CD4-positive, alpha-beta T cell treated with Interleukin-12 subunit alpha and Interleukin-12 subunit beta, for 1 hour (primary cell): Measurements from ENCODE around the gene CKMT2.

Source experiments
- DNase-seq: peaks from one replicate; pipeline ENCODE4 v3.0.0-alpha.2; 2020

CKMT2 gene

DNA sequence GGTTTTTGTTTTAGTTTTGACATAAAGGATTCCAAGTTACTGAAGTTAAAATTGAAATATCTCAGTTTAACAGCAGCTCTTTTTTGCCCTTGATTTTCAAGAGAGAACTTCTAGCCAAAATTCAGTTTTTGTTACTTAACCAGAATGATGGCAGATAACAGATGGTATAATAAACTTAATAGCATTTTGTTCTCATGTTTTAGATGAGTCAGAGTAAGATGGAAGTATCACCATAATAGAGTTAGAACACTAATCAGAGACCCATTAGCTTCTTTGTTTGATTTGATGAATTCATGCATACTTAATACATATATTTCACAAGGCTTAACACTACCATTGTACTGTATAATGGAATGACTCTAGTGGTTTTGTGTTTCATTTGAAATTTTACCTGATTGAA lies 80.2 kb downstream of the CKMT2 start:
- no peak for DNase-seq

GRCh38 chr5:81313686-81314085 lies 80.6 kb downstream of the CKMT2 start:
- no peak for DNase-seq

DNA sequence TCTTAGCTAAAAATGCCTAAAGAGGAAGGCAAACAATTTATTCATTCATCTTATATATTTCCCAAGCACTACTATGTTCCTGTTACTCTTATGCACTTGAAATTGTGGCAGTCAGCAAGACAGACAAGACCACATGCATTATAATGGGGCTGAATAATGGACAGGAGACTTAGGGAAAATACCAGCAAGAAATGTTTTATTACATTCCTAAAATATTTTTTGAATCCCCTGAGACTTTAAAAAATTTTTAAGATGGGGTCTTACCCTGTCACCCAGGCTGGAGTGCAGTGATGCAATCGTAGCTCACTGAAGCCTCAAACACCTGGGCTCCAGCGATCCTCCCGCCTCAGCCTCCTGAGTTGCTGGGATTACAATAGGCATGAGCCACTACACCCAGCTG lies 81.5 kb downstream of the CKMT2 start:
- no peak for DNase-seq

DNA sequence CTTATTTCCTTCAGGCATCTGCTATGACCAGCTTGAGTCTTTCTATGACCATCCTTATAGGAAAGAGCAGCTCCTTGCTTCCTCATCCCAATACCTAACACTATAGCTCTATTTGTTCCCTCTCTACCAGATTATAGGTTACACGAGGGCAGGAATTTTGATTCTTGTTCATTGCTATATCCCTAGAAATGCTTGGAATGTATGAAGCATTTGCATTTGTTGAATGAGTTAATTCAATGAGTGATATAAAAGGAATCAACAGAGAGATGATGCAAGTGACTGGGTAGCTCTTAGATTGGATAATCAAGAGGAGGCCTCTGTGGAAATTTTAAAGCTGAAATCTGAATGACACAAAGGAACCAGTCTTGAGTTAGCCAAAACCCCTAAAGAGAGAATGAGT lies 82.2 kb downstream of the CKMT2 start:
- DNase-seq: no peak

DNA sequence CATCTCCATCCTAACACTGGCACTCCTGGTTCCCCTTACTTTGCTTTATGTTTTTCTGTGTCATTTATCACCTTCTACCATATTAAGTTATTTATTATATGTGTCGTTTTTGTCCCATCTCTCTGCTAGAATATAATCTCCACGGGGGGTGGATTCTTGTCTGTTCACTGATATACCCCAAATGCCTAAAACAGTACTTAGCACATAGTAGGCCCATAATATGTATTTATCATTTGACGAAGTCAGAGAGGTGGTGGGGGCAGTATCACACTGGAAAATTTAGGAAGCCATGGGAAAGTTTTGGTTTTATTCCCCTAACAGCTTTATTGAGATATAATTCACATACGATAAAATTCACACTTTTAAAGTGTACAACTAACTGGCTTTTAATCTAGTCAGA lies 82.7 kb downstream of the CKMT2 start:
- DNase-seq: no peak
